Natural killer cell (primary cell): ENCODE measurements around the gene NT5C3B. TPM values are rescaled to one million over a fixed set of nuclear protein-coding genes. Genes with fewer than 3 reads are reported as not detected.

Source experiments
- ATAC-seq, 3 donors: fragments of 150-1000 bp in 2 of 3; fragments of 200-7000 bp in 1 of 3; cut with Tn5 transposase; 1 replicate in 1 of 3; 2 replicates in 2 of 3; pipeline ENCODE4 v1.10.0; 2021; ENCODE audit warnings: mild to moderate bottlenecking in 2 of 3, moderate library complexity in 2 of 3
- DNase-seq, 2 donors: peaks; one replicate each; pipeline versions ENCODE4 v3.0.0 to v3.0.0-alpha.2; 2013 to 2021; ENCODE audit warnings: mixed read lengths in 1 of 2
- H3K27ac ChIP-seq: one replicate; pipeline ENCODE4 v1.5.1; 2013; ENCODE audit warnings: mild to moderate bottlenecking, low read length
- H3K27me3 ChIP-seq: one replicate; pipeline ENCODE4 v1.6.1; 2013; ENCODE audit warnings: low read length; ENCODE audit not compliant: control insufficient read depth, insufficient read depth
- H3K36me3 ChIP-seq: one replicate; pipeline ENCODE4 v1.6.1; 2013; ENCODE audit warnings: low read length; ENCODE audit not compliant: control insufficient read depth, insufficient read depth
- H3K4me1 ChIP-seq: one replicate; pipeline ENCODE4 v1.6.1; 2013; ENCODE audit warnings: low read length; ENCODE audit not compliant: control insufficient read depth, insufficient read depth
- H3K4me3 ChIP-seq: one replicate; pipeline ENCODE4 v1.5.1; 2013; ENCODE audit warnings: low read length
- H3K9me3 ChIP-seq: one replicate; pipeline ENCODE4 v1.6.1; 2013; ENCODE audit warnings: low read length; ENCODE audit not compliant: control insufficient read depth, insufficient read depth
- H3K27ac Mint-ChIP-seq, 2 donors: one replicate each; pipeline ENCODE4 v1.8.0; 2022; ENCODE audit warnings: mild to moderate bottlenecking in 2 of 2, mixed read lengths in 2 of 2, moderate library complexity in 1 of 2
- H3K27me3 Mint-ChIP-seq, 2 donors: one replicate each; pipeline ENCODE4 v1.8.0; 2022; ENCODE audit warnings: low read depth in 2 of 2, mixed read lengths in 2 of 2
- H3K36me3 Mint-ChIP-seq: one replicate; pipeline ENCODE4 v1.8.0; 2022; ENCODE audit warnings: mixed read lengths
- H3K4me1 Mint-ChIP-seq, 2 donors: one replicate each; pipeline ENCODE4 v1.8.0; 2022; ENCODE audit warnings: mixed read lengths in 2 of 2
- H3K4me3 Mint-ChIP-seq: one replicate; pipeline ENCODE4 v1.8.0; 2022; ENCODE audit warnings: mild to moderate bottlenecking, moderate library complexity, mixed read lengths
- H3K9me3 Mint-ChIP-seq, 2 donors: one replicate each; pipeline ENCODE4 v1.8.0; 2022; ENCODE audit warnings: mixed read lengths in 2 of 2
- CTCF ChIP-seq: fragments of 200-600 bp; IDR thresholded peaks from one replicate; pipeline ENCODE4 v1.8.0; 2022; ENCODE audit warnings: antibody characterized with exemption
- WGBS: methylation state at CpG from one replicate; pipeline ENCODE4 v1.1.7; 2013; ENCODE audit warnings: missing lambda C conversion rate; ENCODE audit not compliant: insufficient coverage; 5-methylcytosine and 5-hydroxymethylcytosine counted together
- intact Hi-C: fragments of 100-400 bp; cut with micrococcal nuclease; formaldehyde crosslinking; loops from one replicate; pipeline ENCODE4 v1.14.2; 2022
- total RNA-seq, 4 donors: library from RNA; stranded (reverse); fragments of 120-200 nt in 1 of 4; gene quantifications; one replicate each; pipeline versions ENCODE4 v1.2.3 to v1.2.4, GENCODE V29; 2013 to 2022

Gene NT5C3B
- total RNA-seq, 3 donors from 2014 or later (not counting 1 experiment from before 2014, with no cell fraction given) = 9.1 to 10.0 (median 9.8) TPM

- H3K4me3 ChIP-seq = no peak overlapping the region
- H3K4me1 Mint-ChIP-seq = peaks cover 0 to 5% of the 10 kb centered on the region in 2 donors
- TF ChIP-seq CTCF = no peak
- H3K36me3 ChIP-seq = peaks cover 39% of the 10 kb centered on the region
- no peak overlapping the region for H3K27ac Mint-ChIP-seq
- no peak overlapping the region for H3K27ac ChIP-seq
- H3K9me3 ChIP-seq = no peaks in the 10 kb centered on the region
- H3K9me3 Mint-ChIP-seq = no peaks in the 10 kb centered on the region
- WGBS = 70% methylated on average over 1 of the region's 3 CpGs
- intact Hi-C loops = no loop called here
- H3K27me3 Mint-ChIP-seq = no peaks in the 10 kb centered on the region
- peaks cover 6% of the 10 kb centered on the region for H3K36me3 Mint-ChIP-seq
- no peak overlapping the region for H3K4me3 Mint-ChIP-seq
- no peaks in the 10 kb centered on the region for H3K27me3 ChIP-seq
- no peak for ATAC-seq
- H3K4me1 ChIP-seq = peaks cover 14% of the 10 kb centered on the region
- DNase-seq = no peak
These were observed 32.5 kb upstream of the NT5C3B start for GRCh38 chr17:41868568-41868967.

- Mint-ChIP-seq H3K4me1 (peaks cover 13 to 14% of the 10 kb centered on the region in 2 donors), H3K36me3 (peaks cover under 1% of the 10 kb centered on the region), H3K27me3 (no peaks in the 10 kb centered on the region), H3K27ac (no peak overlapping the region), H3K9me3 (no peaks in the 10 kb centered on the region), H3K4me3 (no peak overlapping the region)
- Histone ChIP-seq H3K36me3 (peaks cover 19% of the 10 kb centered on the region), H3K4me1 (peaks cover 27% of the 10 kb centered on the region), H3K9me3 (no peaks in the 10 kb centered on the region), H3K27ac (peak overlapping the region; percentile 47), H3K27me3 (no peaks in the 10 kb centered on the region), H3K4me3 (peak overlapping the region; percentile 24)
- intact Hi-C loops = loop anchor here (1.0 kb wide), 1 partner anchor 54 kb away; no protein-coding TSS in a partner anchor
- no peak for TF ChIP-seq CTCF
- ATAC-seq (no peak), DNase-seq (no peak)
- WGBS = 0% methylated on average over 10 of the region's 10 CpGs
These were observed 29.5 kb upstream of the NT5C3B start for GRCh38 chr17:41865596-41865893.

- Mint-ChIP-seq H3K27me3 (no peaks in the 10 kb centered on the region), H3K4me1 (peaks cover 16 to 17% of the 10 kb centered on the region in 2 donors), H3K4me3 (no peak within 1 kb of the TSS), H3K9me3 (no peaks in the 10 kb centered on the region), H3K27ac (no peak within 1 kb of the TSS), H3K36me3 (no peaks in the 10 kb centered on the region)
- H3K4me1 ChIP-seq = peaks cover 27% of the 10 kb centered on the region
- WGBS = under 1% methylated on average over 90 of the region's 90 CpGs
- intact Hi-C loops = loop anchor here (1.0 kb wide), 1 partner anchor 54 kb away; no protein-coding TSS in a partner anchor
- peak; percentile 83 to 94 for DNase-seq
- H3K9me3 ChIP-seq = no peaks in the 10 kb centered on the region
- H3K4me3 ChIP-seq = peak within 1 kb of the TSS; percentile 86
- peak within 1 kb of the TSS; percentile 81 for H3K27ac ChIP-seq
- peaks cover 13% of the 10 kb centered on the region for H3K36me3 ChIP-seq
- no peaks in the 10 kb centered on the region for H3K27me3 ChIP-seq
- TF ChIP-seq CTCF = no peak
- ATAC-seq = peak; percentile 91 to 97 (median 93)
These were observed 29.0 kb upstream of the NT5C3B start, which contains the start of gene KLHL11 for GRCh38 chr17:41864836-41865595. KLHL11 (minus strand) TSS chr17:41865423; CDS start chr17:41865370, 53 bp downstream.
